ENCODE results near the gene VAC14. TPM values are rescaled to one million over a fixed set of nuclear protein-coding genes. Genes with fewer than 3 reads are reported as not detected.

The VAC14 gene
- polyA plus RNA-seq, 1 donor from 2014 or later: 8.6 TPM

Other genes with a start within 250 kb of the VAC14 start
- gene IL34, start 154.6 kb downstream of the VAC14 start, polyA plus RNA-seq: 3.0 TPM in 1 of 2 replicates, not detected in the other
- gene MTSS2, start 115.1 kb downstream of the VAC14 start, polyA plus RNA-seq: 20.4 and 22.4 TPM in 2 replicates